OCI-LY3 (cell line): Measurements from ENCODE around the gene METTL16.
"Not testable (repeated sequence)": the region's sequence is repeated elsewhere in the genome, so short reads cannot be mapped to it uniquely, and the experiment has no call there.

Experiments
- H2AFZ ChIP-seq: fragments of 200-600, 300-600 bp; shearing (Covaris generic); 2 replicates; pipeline ENCODE4 v1.6.0; 2014; ENCODE audit warnings: antibody characterized with exemption, low read depth, low read length
- H3K27ac ChIP-seq: fragments of 200-600, 300-600 bp; sonication (generic); 2 replicates; pipeline ENCODE4 v1.5.1; 2014; ENCODE audit warnings: mild to moderate bottlenecking, low read length, moderate library complexity, mixed read lengths
- H3K27me3 ChIP-seq: fragments of 200-600, 300-600 bp; sonication (generic); 2 replicates; pipeline ENCODE4 v1.6.1; 2014; ENCODE audit warnings: low read depth, low read length, mixed read lengths
- H3K36me3 ChIP-seq: fragments of 200-600, 300-600 bp; sonication (generic); replicated peaks from 2 replicates; pipeline ENCODE3; 2014; ENCODE audit warnings: low read depth, low read length, mixed read lengths
- H3K4me1 ChIP-seq: fragments of 300-600, 200-600 bp; sonication (generic); 2 replicates; pipeline ENCODE4 v1.6.1; 2014; ENCODE audit warnings: low read length, mixed read lengths
- H3K4me2 ChIP-seq: fragments of 200-600, 300-600 bp; sonication (generic); 2 replicates; pipeline ENCODE4 v1.6.1; 2014; ENCODE audit warnings: low read length, mixed read lengths
- H3K4me3 ChIP-seq: fragments of 300-600, 200-600 bp; sonication (generic); 2 replicates; pipeline ENCODE4 v1.5.1; 2014; ENCODE audit warnings: antibody characterized with exemption, mild to moderate bottlenecking, low read length, moderate library complexity
- H3K79me2 ChIP-seq: fragments of 300-600, 200-600 bp; shearing (Covaris generic); 2 replicates; pipeline ENCODE4 v1.6.1; 2014; ENCODE audit warnings: mild to moderate bottlenecking, low read length, mixed read lengths
- H3K9ac ChIP-seq: fragments of 300-600, 200-600 bp; shearing (Covaris generic); 2 replicates; pipeline ENCODE4 v1.6.0; 2014; ENCODE audit warnings: mild to moderate bottlenecking, low read length, moderate library complexity
- H3K9me3 ChIP-seq: fragments of 200-600, 300-600 bp; shearing (Covaris generic); 2 replicates; pipeline ENCODE4 v1.6.1; 2014; ENCODE audit warnings: low read length, mixed read lengths; ENCODE audit not compliant: insufficient read depth
- H4K20me1 ChIP-seq: fragments of 200-600, 300-600 bp; sonication (generic); 2 replicates; pipeline ENCODE4 v1.6.1; 2016; ENCODE audit warnings: low read length, mixed read lengths; ENCODE audit not compliant: insufficient read depth
- CTCF ChIP-seq: fragments of 200-600, 300-600 bp; sonication (generic); IDR thresholded peaks from 2 replicates; pipeline ENCODE4 v1.5.1; 2014; ENCODE audit warnings: antibody characterized with exemption, low read length, low read depth
- EZH2phosphoT487 ChIP-seq: fragments of 200-600 bp; shearing (Covaris generic); IDR thresholded peaks from 2 replicates; pipeline ENCODE4 v1.6.1; 2018; ENCODE audit warnings: antibody characterized with exemption, mixed run types, low read depth

Gene METTL16

GRCh38 chr17:2508035-2508434, 3.7 kb downstream of the METTL16 start:
- no peak overlapping the region for H3K9ac ChIP-seq
- peaks cover 18% of the 10 kb centered on the region for H3K36me3 ChIP-seq
- H2AFZ ChIP-seq, result no peak overlapping the region
- no peaks in the 10 kb centered on the region for H4K20me1 ChIP-seq
- H3K9me3 ChIP-seq, result no peaks in the 10 kb centered on the region
- H3K4me1 ChIP-seq, result peaks cover 8% of the 10 kb centered on the region; the same call in 1 of the 2 replicates
- H3K27me3 ChIP-seq, result no peaks in the 10 kb centered on the region
- TF ChIP-seq CTCF, result no peak
- no peak for TF ChIP-seq EZH2phosphoT487
- no peak overlapping the region for H3K4me3 ChIP-seq
- peaks cover 69% of the 10 kb centered on the region for H3K79me2 ChIP-seq
- no peak overlapping the region for H3K4me2 ChIP-seq
- no peak overlapping the region for H3K27ac ChIP-seq

GRCh38 chr17:2507015-2507414, 4.7 kb downstream of the METTL16 start:
- not testable (repeated sequence) for H3K9me3 ChIP-seq, H3K4me3 ChIP-seq, H3K27ac ChIP-seq, H3K27me3 ChIP-seq, H4K20me1 ChIP-seq, H3K4me2 ChIP-seq, H3K9ac ChIP-seq, H2AFZ ChIP-seq
- Histone ChIP-seq H3K36me3 (peaks cover 22% of the 10 kb centered on the region), H3K79me2 (peaks cover 79% of the 10 kb centered on the region), H3K4me1 (peaks cover 11% of the 10 kb centered on the region; the same call in 1 of the 2 replicates)

- Histone ChIP-seq H4K20me1 (no peaks in the 10 kb centered on the region), H3K79me2 (peaks cover 52% of the 10 kb centered on the region), H3K27me3 (no peaks in the 10 kb centered on the region), H3K4me3 (no peak overlapping the region), H3K4me2 (no peak overlapping the region), H3K36me3 (peaks cover 20% of the 10 kb centered on the region), H3K4me1 (peaks cover 5% of the 10 kb centered on the region; the same call in 1 of the 2 replicates), H2AFZ (no peak overlapping the region), H3K9me3 (no peaks in the 10 kb centered on the region), H3K9ac (no peak overlapping the region), H3K27ac (no peak overlapping the region)
- no peak for TF ChIP-seq EZH2phosphoT487
- TF ChIP-seq CTCF, result no peak
Measured at GRCh38 chr17:2503627-2504026, 8.1 kb downstream of the METTL16 start.

GRCh38 chr17:2502871-2503580, 8.7 kb downstream of the METTL16 start:
- Histone ChIP-seq H3K4me2 (no peak overlapping the region), H3K4me3 (no peak overlapping the region), H3K27ac (no peak overlapping the region), H3K9me3 (no peaks in the 10 kb centered on the region), H3K9ac (no peak overlapping the region), H4K20me1 (no peaks in the 10 kb centered on the region), H2AFZ (no peak overlapping the region), H3K27me3 (no peaks in the 10 kb centered on the region), H3K4me1 (peaks cover 5% of the 10 kb centered on the region; the same call in 1 of the 2 replicates), H3K36me3 (peaks cover 15% of the 10 kb centered on the region), H3K79me2 (peaks cover 46% of the 10 kb centered on the region)
- TF ChIP-seq CTCF, result no peak
- TF ChIP-seq EZH2phosphoT487, result no peak
